CD4-positive, alpha-beta T cell treated with Interleukin-15 for 4 hours (primary cell): Measurements from ENCODE around the gene SPATA13.
"Not testable (repeated sequence)": the region's sequence is repeated elsewhere in the genome, so short reads cannot be mapped to it uniquely, and the experiment has no call there.

ENCODE experiments used
- DNase-seq: peaks from one replicate; pipeline ENCODE4 v3.0.0-alpha.2; 2020; ENCODE audit warnings: low spot score

The SPATA13 gene

GRCh38 chr13:24279327-24280110 is 119.0 kb downstream of the SPATA13 start:
- no peak for DNase-seq

DNA sequence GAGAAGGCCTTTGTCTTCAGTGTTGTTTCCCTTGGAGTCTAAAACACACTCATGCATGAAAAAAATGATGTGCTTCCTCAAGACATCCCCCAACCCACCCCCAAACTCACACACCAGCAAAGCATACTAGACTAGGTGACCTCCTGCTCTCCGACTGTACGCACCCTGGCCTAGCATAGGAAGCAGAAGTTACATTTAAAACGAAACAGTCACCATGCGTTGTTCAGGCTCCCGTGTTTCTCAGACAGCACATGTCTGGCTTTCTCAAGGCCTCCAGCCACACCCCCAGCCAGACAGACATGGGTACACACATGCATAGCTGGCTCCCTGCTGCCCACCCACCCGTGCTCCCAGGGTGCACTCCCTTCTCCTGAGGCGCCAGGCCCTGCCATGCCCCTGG is 120.2 kb downstream of the SPATA13 start:
- DNase-seq, result no peak

- no peak for DNase-seq
Observed at GRCh38 chr13:24281188-24282008, 120.9 kb downstream of the SPATA13 start.

DNA sequence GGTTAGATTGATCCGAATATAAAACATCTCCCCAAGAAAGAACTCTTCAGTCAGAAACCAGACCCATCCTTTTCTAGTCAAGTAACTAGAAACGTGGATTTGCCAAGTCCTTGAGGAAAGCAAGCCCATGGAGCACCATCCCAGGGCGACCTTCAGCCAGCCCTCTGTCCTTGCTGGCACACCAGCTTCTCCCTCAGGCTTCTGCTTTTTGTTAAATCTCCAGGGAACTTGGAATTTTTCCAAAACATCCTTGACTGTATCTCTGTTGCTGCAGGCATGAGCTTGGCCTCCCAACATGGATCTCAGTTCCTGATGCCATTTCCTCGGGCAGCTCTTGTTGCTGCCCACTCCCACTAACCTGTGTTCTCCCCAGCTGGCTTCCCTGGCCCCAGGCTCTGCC is 121.7 kb downstream of the SPATA13 start:
- no peak for DNase-seq

DNA sequence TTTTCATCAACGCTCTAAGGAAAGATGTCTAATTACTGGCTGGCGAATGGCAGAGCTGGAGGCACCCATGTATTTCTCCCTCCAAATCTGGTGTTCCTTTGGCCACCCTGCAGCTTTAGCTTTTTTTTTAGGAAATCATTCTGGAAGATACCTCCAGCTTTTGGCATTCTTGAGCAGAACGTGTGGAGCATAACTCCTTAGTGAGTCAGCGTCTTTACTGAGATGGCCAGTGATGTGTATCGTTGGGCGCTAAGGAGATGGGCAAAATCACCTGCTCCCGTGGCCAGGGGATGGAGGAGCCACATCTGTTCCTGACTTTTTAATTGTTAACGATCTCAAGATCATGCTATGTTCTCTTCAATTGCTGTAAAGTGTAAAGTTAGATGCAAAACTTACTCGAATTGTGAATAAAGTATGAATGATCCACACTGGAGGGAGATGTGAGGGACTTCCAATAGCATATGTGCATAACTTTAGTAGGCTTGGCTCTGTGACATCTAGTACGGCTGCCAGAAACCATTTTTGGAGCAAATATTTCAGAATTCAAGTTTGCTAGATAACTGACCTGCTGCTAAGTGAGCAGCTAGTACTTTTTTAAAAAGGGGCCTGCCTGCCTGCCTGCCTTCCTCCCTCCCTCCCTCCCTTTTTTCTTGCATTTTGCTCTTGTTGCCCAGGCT is 124.5 kb downstream of the SPATA13 start:
- DNase-seq, result no peak

GRCh38 chr13:24286624-24287023 is 126.1 kb downstream of the SPATA13 start:
- DNase-seq, result no peak

GRCh38 chr13:24287748-24288287 is 127.3 kb downstream of the SPATA13 start:
- DNase-seq, result no peak

GRCh38 chr13:24288870-24289269 is 128.3 kb downstream of the SPATA13 start:
- DNase-seq, result no peak

GRCh38 chr13:24290280-24290932 is 129.9 kb downstream of the SPATA13 start:
- no peak for DNase-seq

DNA sequence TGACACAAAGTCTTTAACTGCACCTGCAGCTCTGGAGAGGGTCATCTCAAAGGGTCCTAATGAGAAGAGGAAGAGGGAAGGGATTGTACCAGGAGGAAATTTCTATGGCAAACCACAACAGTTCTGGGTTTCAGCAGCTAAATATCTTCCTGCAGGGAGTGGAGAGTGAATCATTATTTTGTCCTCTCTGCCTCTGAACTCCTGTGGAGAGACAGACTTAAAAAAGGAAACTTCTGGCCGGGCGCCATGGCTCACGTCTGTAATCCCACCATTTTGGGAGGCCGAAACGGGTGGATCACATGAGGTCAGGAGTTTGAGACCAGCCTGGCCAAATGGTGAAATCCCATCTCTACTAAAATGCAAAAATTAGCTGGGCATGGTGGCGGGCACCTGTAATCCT is 132.0 kb downstream of the SPATA13 start:
- no peak for DNase-seq

DNA sequence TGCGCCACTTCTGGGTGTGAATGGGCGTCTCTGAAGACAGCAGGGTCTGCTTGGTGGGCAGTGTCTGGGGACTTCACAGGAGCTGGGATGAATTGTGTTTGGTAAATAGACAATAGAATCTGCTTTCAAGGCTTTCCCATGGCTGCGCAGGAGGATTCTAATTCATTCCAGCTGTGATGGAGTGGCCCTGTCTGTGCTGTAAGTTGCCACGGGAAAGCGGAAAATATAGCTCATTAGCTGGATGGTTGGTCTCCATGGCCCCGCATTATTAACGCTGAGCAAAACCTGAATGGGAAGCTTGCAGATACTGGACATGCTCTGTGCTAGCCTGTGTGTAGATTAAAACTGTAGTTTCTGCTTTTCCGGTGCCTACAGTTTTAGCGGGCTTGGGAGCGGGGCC is 133.2 kb downstream of the SPATA13 start:
- no peak for DNase-seq

DNA sequence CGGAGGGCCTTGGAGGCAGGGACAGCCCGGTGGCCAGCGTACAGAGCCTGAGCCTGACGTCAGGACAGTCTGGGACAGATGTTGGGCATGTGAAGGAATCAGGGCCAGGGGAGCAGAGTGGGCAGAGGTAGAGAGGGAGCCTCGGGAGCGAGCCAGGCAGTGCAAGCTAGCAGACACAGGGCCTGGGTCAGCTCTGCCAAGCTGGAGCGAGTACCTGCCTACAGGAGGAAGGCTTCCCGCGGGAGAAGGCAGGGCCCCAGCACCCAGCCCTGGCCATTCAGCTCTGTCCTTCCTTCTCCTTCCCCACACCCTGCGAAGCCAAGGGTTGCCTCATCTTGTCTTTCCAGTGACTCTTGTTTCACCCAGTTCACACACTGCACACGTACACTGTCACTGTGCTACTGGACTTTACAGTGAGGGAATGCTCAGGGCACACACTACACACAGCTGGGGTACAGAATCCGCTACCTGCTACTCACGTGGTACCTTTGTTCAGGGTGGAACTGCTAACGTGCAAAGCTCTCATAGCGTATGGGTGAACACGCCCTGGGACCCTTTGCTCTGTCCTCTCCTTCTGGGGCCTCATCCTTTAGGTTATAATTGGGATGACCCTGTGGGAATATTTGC is 139.1 kb downstream of the SPATA13 start:
- DNase-seq, result no peak

DNA sequence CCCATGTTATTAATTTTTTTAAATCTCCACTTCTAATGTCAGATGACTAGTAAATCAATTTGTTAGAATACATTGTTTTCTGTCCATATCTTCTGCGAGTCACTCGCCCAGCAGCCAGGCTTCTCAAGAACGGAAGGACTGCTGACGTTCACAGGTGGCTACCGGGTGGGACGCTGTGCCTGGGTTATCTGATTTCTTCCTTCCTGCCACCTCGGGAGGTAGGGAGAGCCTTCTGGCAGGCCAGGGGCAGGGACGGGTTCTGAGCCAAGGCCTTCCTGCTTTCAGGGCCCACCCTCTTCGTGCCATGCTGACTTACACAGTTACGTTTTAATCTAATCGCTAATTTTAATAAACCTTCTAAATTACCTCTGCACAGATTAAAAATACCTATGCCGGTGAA is 140.9 kb downstream of the SPATA13 start:
- DNase-seq, result no peak

DNA sequence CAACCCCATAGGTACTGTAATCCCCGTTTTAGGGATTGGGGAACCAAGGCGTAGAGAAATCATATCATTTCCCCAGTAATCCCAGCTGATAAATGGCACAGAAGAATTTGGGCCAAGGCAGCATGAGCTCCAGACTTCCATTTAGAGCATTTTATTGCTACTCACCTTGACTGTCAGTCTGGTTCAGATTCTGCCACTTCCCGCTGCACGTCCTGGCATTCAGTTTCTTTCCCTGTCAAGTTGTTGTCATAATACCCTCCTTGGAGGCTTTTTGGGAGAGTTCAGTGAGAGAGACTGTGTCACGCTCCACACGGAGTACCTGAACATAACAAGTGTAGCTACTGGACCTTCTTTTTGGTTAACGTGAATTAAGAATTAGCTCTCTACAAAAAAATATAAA is 141.4 kb downstream of the SPATA13 start:
- DNase-seq, result no peak

GRCh38 chr13:24304620-24305019 is 144.1 kb downstream of the SPATA13 start:
- no peak for DNase-seq

DNA sequence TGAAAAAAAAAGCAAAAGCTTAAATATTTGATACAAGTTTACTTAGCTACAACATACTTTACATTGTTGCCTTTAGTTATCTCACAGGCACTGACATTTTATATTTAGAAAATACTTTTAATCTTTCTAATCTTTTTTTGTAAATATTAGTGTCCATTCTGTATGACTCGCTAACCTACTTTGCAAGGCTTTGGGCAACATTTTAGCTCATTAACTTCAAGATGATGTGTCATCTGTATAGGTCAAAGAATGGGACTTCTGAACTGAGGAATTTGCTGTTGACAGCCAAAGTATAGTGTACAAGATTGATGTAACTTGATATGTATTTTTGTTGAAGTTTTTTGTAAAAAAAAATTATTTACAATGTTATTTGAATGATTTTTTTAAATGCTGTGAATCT is 146.1 kb downstream of the SPATA13 start:
- DNase-seq, result no peak

- DNase-seq, result no peak
Observed at GRCh38 chr13:24307211-24308067, 146.9 kb downstream of the SPATA13 start.

DNA sequence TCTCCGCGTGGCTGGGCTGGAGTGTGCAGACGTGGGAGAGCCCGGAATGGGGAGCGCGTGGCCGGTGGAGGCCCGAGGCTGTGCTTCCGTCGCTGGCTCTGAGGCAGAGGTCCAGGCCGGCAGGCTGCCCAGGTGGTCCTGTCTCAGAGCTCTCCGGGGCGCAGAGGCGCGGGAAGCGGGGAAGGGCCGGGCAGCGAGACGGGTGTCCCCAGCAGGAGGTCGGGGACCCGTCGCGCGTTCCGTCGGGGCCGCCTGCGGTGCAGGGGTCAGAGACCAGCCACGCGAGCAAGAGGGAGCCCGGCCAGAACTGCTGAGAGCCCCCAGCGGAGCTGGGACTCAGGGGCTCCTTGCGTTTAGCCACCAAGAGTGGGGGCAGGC is 147.5 kb downstream of the SPATA13 start:
- no peak for DNase-seq

DNA sequence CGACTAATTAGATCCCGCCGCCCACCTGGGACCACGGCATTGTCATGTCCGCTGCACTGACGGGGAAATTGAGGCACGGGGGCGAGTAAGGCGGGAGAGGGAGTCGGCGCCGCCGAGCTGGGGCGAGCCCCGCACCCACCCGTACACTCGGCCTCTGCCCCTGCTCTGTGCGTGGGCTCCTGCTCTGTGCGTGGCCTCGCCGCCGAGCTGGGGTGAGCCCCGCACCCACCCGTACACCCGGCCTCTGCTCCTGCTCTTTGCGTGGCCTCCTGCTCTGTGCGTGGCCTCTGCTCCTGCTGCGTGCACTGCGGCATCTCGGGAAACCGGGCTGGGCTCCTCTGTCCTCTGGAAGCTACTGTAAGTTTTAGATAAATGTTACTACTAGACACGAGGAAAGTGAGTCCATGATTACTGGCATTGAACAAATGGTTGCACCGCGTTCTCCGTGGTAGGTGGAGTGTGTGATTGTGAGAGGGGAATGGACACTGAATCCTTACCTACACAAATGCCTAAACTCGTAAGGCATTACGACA is 148.0 kb downstream of the SPATA13 start:
- DNase-seq, result no peak

- DNase-seq, result not testable (repeated sequence)
Observed at GRCh38 chr13:24309300-24309699, 148.8 kb downstream of the SPATA13 start, which contains the start of gene C1QTNF9. Gene C1QTNF9 (plus strand): TSS chr13:24309580. CDS start chr13:24316004, 6,424 bp downstream.
